ENCODE results near the gene PDE6B. TPM values are rescaled to one million over a fixed set of nuclear protein-coding genes. Genes with fewer than 3 reads are reported as not detected.

PDE6B gene
- polyA plus RNA-seq, 1 donor from 2014 or later = 3.2 TPM

DNA sequence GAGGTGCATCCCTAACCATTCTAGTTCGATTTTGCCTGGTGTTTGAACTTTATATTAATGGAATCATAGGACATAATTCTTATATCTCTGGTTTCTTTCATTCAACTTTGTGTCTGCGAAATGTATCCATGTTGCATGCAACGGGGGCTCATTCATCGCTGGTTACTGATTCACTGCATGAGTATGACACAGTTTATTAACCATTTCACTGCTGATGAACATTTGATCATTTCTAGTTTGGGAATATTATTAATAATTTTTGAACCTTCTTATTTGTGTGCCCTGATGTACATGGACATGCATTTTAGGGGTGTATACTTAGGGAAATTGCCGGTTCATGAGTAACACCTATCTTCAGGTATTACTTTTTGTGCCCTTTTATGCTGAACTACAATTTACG is 44.2 kb upstream of the PDE6B start:
- Histone ChIP-seq H3F3A (ENCODE audit: insufficient read depth, low read length, poor library complexity, severe bottlenecking) (no peaks in the 10 kb centered on the region), H3K4me3 (ENCODE audit: low read length) (no peak overlapping the region), H3K9me3 (ENCODE audit: low read length) (peaks cover 9% of the 10 kb centered on the region), H4K20me1 (ENCODE audit: insufficient read depth) (no peaks in the 10 kb centered on the region), H3K27ac (ENCODE audit: low read length) (no peak overlapping the region), H3K9ac (ENCODE audit: low read length) (no peak overlapping the region), H3K36me3 (ENCODE audit: insufficient read depth, low read length) (no peaks in the 10 kb centered on the region), H3K9me2 (ENCODE audit: insufficient read depth, low read length) (no peaks in the 10 kb centered on the region), H3K4me2 (ENCODE audit: low read length) (no peak overlapping the region), H2AFZ (ENCODE audit: low read depth, low read length) (no peak overlapping the region), H3K79me2 (replicated peaks; ENCODE audit: insufficient read depth, low read length) (no peaks in the 10 kb centered on the region), H3K27me3 (ENCODE audit: insufficient read depth, low read depth, low read length) (peaks cover 14% of the 10 kb centered on the region)
- TF ChIP-seq POLR2AphosphoS5 (IDR thresholded peaks at IDR 0.05) (no peak), MXI1 (conservative IDR thresholded peaks at IDR 0.05; ENCODE audit: poor library complexity, severe bottlenecking) (no peak), SMC3 (conservative IDR thresholded peaks at IDR 0.05; ENCODE audit: poor library complexity) (no peak), RAD21 (conservative IDR thresholded peaks at IDR 0.05) (no peak), TAF1 (IDR thresholded peaks at IDR 0.05; ENCODE audit: low read depth) (no peak), EP300 (conservative IDR thresholded peaks at IDR 0.05; ENCODE audit: poor library complexity, severe bottlenecking) (no peak), EZH2 (IDR thresholded peaks at IDR 0.05; ENCODE audit: borderline replicate concordance, insufficient read depth, low read length, poor library complexity, severe bottlenecking) (no peak)
- TF ChIP-seq, protein P1, sequence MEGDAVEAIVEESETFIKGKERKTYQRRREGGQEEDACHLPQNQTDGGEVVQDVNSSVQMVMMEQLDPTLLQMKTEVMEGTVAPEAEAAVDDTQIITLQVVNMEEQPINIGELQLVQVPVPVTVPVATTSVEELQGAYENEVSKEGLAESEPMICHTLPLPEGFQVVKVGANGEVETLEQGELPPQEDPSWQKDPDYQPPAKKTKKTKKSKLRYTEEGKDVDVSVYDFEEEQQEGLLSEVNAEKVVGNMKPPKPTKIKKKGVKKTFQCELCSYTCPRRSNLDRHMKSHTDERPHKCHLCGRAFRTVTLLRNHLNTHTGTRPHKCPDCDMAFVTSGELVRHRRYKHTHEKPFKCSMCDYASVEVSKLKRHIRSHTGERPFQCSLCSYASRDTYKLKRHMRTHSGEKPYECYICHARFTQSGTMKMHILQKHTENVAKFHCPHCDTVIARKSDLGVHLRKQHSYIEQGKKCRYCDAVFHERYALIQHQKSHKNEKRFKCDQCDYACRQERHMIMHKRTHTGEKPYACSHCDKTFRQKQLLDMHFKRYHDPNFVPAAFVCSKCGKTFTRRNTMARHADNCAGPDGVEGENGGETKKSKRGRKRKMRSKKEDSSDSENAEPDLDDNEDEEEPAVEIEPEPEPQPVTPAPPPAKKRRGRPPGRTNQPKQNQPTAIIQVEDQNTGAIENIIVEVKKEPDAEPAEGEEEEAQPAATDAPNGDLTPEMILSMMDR (IDR thresholded peaks at IDR 0.05; ENCODE audit: poor library complexity, severe bottlenecking) = no peak
- TF ChIP-seq, protein P2, sequence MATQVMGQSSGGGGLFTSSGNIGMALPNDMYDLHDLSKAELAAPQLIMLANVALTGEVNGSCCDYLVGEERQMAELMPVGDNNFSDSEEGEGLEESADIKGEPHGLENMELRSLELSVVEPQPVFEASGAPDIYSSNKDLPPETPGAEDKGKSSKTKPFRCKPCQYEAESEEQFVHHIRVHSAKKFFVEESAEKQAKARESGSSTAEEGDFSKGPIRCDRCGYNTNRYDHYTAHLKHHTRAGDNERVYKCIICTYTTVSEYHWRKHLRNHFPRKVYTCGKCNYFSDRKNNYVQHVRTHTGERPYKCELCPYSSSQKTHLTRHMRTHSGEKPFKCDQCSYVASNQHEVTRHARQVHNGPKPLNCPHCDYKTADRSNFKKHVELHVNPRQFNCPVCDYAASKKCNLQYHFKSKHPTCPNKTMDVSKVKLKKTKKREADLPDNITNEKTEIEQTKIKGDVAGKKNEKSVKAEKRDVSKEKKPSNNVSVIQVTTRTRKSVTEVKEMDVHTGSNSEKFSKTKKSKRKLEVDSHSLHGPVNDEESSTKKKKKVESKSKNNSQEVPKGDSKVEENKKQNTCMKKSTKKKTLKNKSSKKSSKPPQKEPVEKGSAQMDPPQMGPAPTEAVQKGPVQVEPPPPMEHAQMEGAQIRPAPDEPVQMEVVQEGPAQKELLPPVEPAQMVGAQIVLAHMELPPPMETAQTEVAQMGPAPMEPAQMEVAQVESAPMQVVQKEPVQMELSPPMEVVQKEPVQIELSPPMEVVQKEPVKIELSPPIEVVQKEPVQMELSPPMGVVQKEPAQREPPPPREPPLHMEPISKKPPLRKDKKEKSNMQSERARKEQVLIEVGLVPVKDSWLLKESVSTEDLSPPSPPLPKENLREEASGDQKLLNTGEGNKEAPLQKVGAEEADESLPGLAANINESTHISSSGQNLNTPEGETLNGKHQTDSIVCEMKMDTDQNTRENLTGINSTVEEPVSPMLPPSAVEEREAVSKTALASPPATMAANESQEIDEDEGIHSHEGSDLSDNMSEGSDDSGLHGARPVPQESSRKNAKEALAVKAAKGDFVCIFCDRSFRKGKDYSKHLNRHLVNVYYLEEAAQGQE (IDR thresholded peaks at IDR 0.05; ENCODE audit: borderline replicate concordance) = no peak

DNA sequence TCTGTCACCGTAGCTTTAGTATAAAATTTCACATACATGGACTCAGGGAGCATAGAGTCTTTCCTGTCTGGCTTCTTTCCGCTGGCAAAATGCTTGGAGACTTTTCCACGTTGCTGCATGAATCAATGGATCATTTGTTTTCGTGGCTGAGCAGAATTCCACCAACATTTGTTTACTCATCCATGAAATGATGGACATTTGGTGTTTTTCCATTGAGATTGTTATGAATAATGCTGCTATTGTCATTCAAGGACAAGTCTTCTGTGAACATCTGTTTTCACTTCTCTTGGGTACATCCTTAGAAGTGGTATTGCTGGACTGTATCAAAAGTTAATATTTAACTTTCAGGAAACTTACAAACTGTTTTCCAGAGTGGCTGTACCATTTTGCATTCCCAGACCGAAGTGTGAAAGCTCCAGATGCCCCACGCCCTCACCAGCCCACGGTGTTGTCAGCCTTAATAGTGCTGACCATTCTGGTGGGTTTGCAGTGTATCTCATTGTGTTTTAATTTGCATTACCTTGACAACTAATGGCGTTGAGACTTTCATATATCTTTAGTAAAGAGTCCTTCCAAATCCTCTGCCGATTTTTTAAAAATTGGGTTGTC is 43.5 kb upstream of the PDE6B start:
- Histone ChIP-seq H3K9ac (ENCODE audit: low read length) (no peak overlapping the region), H3K4me2 (ENCODE audit: low read length) (no peak overlapping the region), H3K27me3 (ENCODE audit: insufficient read depth, low read depth, low read length) (peaks cover 14% of the 10 kb centered on the region), H3K79me2 (replicated peaks; ENCODE audit: insufficient read depth, low read length) (no peaks in the 10 kb centered on the region), H2AFZ (ENCODE audit: low read depth, low read length) (no peak overlapping the region), H3F3A (ENCODE audit: insufficient read depth, low read length, poor library complexity, severe bottlenecking) (no peaks in the 10 kb centered on the region), H4K20me1 (ENCODE audit: insufficient read depth) (no peaks in the 10 kb centered on the region), H3K4me3 (ENCODE audit: low read length) (no peak overlapping the region), H3K9me3 (ENCODE audit: low read length) (peaks cover 9% of the 10 kb centered on the region), H3K9me2 (ENCODE audit: insufficient read depth, low read length) (no peaks in the 10 kb centered on the region), H3K27ac (ENCODE audit: low read length) (no peak overlapping the region), H3K36me3 (ENCODE audit: insufficient read depth, low read length) (no peaks in the 10 kb centered on the region)
- no peak for TF ChIP-seq TAF1 (IDR thresholded peaks at IDR 0.05; ENCODE audit: low read depth)
- TF ChIP-seq RAD21 (conservative IDR thresholded peaks at IDR 0.05) = no peak
- TF ChIP-seq MXI1 (conservative IDR thresholded peaks at IDR 0.05; ENCODE audit: poor library complexity, severe bottlenecking) = no peak
- TF ChIP-seq, protein P2 (IDR thresholded peaks at IDR 0.05; ENCODE audit: borderline replicate concordance) = no peak
